HG03175 (cell line): Measurements from ENCODE around the gene ABCA12.

ENCODE experiments used
- ATAC-seq: cut with Tn5 transposase; IDR thresholded peaks from one replicate; pipeline ENCODE4 v1.9.1; 2021; ENCODE audit warnings: mild to moderate bottlenecking, moderate library complexity; ENCODE audit not compliant: unreplicated experiment

Gene ABCA12

GRCh38 chr2:215049341-215049740, 89.1 kb downstream of the ABCA12 start:
- ATAC-seq: no peak

GRCh38 chr2:215038421-215038820, 100.0 kb downstream of the ABCA12 start:
- no peak for ATAC-seq

DNA sequence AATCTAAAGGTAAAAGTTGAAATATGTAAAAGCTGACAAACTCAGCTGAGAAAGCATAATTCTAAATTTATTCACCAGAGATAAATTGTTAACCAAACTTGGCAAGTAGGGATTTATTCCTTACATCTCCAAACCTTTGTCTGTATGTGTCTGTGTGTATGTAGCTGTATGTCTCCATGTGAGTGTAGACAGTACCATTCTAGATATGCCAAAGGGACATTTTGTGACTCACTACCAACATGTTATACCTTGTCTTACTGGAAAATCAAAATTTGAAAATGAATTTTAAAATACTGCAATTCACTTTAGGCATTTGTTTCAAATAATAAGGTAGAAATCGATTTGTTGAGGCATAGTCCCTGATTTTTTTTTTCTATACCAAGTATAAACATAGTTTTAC, 102.1 kb downstream of the ABCA12 start:
- ATAC-seq: no peak

- no peak for ATAC-seq
Measured at GRCh38 chr2:215034154-215034553, 104.3 kb downstream of the ABCA12 start.

- ATAC-seq: no peak
Measured at GRCh38 chr2:215032153-215032552, 106.3 kb downstream of the ABCA12 start.

DNA sequence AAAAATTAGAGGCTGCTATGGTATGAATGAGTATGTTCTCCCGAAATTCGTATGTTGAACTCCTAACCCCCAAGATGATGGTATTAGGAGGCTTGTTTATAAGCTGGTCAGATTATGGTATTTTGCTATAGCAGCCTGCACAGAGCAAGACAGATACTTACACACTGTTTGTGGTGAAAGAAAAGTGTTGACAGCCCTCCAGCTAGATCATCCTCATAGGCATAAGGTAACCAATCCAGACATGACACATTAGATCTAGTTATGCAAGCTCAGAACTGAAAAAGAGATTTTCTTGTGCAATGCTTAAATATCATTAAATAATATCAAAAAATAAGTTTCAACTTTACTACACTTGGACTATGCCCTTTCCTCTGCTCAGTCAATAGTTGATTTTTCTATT, 107.1 kb downstream of the ABCA12 start:
- no peak for ATAC-seq

DNA sequence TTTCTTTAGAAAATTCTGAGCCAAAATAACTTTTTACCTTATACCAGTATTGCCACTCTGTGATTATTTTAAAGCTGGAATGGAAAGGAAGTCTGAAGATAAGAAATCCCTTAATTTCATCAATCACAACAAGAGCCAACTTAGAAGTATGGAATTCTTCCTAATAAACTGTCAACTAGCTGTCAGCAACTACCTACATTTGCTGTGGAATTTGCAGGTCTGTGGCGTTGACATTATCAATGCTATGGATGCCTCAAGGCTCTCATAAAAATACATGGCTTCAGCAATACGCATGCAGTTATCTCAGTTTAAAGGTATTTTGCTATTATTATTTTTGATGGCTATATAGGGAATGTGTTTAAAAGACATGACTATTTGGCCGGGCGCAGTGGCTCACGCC, 108.5 kb downstream of the ABCA12 start:
- ATAC-seq: no peak

- no peak for ATAC-seq
Measured at GRCh38 chr2:215028231-215028630, 110.2 kb downstream of the ABCA12 start.

DNA sequence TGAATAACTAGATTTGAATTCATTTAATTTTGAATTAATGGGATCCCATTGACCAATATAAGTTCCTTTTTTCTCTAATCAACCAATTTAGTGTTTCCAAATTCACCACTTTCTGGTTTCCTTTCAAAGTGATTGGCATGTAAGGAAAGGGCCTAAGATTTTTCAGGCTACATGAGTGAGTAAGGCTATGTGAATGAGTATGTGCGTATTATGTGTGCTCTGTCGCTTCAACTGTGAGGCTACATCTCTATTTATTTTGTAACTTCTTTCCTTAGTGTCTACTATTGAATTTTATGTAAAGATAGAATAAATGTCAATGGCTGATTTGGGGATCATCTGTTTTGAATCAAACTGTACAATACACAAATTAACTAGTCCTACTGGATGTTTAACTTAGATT, 110.6 kb downstream of the ABCA12 start:
- no peak for ATAC-seq

GRCh38 chr2:215022910-215023309, 115.5 kb downstream of the ABCA12 start:
- ATAC-seq: no peak

DNA sequence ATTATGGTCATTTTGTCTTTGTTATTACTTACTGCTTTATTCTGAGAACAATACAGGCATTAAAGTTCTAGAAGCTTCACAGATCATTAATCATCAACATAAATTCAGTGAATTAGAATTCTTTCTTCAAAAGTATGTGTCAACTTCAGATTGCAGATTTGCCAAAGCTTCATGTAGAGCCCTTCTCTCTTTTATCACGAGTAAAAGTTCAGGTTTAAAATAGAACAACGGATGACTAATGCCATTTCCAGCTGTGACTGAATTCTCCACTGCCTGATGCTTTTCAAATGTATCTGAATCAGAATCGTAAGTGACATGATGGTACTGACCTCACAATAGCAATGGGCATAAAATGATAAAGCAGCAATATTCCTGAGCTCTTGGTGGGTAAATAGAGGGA, 116.0 kb downstream of the ABCA12 start:
- ATAC-seq: no peak

DNA sequence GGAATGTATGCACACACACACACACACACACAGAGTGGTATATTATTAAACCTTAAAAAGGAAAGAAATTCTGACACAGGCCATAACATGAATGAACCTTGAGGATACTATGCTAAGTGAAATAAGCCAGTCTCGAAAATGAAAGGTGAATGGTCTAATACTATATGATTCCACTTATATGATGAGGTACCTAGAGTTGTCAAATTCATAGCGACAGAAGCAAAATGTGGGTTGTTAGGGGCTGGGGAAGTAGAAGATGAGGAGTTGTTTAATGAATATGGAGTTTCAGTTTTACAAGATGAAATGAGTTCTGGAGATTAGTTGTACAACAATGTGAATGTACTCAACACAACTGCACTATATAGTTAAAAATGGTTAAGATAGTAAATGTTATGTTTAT, 118.1 kb downstream of the ABCA12 start:
- peak; percentile 52 for ATAC-seq

- ATAC-seq: peak; percentile 55
Measured at GRCh38 chr2:215019521-215020145, 118.8 kb downstream of the ABCA12 start.

GRCh38 chr2:215019085-215019484, 119.3 kb downstream of the ABCA12 start:
- peak; percentile 44 for ATAC-seq

DNA sequence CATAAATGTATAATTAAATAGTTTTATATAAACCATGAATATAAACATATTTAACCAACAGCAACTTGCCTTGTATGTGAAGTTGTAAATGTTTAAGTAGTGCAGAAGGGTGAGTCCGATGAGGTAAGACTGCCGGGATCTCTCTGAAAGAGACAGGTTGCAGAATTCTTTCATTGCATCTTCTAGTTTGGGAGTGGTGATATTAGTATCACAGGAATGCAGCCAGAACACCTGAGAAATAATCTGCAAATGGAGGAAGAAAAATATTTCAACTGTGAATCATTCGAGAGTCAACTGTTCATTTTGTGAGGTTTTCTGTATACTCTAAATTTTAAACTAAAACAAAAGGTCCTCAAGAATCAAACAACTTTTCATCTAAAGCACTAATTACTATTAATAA, 123.0 kb downstream of the ABCA12 start:
- ATAC-seq: no peak

DNA sequence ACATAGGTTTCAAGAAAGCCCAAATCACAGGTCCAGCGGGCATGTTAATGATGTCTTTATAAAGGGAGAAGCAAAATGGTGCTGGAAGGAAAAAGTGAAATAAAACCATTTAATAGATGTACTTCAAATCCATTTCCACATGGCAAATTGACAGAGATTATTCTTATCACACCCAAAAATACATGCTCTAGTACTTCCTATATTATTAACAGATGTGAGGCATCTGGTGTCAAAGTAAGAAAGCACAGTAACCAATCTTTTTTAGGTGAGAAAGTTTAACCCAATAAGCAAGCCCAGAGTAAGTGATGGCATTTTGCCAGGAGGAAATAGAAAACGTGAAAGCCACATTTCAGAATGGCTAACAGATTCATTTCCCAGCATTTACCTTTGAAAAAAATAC, 128.0 kb downstream of the ABCA12 start:
- no peak for ATAC-seq

GRCh38 chr2:215003001-215003400, 135.4 kb downstream of the ABCA12 start:
- no peak for ATAC-seq

GRCh38 chr2:215002500-215002899, 135.9 kb downstream of the ABCA12 start:
- peak; percentile 68 for ATAC-seq

DNA sequence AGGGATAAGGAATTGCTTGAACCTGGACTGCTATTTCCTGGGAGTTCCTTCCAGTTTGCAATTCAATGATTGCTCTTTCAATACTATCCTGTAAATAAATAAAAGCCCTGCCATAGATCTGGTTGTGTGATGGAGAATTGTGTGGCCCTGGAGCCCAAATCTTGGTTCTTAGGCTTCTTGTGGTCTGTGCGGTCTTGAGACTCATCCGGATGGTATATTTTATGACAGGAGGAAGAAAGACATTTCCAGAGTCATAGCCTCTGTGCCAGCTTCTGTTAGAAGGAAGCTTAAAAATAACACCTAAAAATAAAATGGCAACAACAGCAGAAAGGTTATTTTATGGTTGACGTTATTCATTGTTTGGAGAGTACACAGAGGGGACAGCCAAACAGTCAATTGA, 137.7 kb downstream of the ABCA12 start:
- no peak for ATAC-seq

GRCh38 chr2:214995926-214996670, 142.3 kb downstream of the ABCA12 start:
- ATAC-seq: peak; percentile 94

DNA sequence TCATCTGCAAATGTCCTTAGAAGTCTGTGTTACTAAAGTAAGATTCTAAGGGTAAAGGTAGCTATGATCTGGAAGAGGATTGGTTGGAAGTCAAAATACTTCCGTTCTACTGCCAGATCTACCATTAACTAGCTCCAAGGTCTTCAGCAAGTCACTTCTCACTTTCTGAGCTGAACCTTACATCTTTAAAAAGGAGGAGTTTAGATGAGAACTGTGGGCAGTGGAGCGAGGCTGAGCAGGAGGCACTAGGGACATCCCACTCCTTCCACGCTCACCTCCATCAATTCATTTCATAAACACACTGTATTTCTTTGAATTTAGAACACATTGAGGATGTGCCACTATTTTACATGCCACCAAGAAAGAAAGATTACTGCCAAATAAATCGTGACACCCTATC, 143.0 kb downstream of the ABCA12 start:
- ATAC-seq: no peak

GRCh38 chr2:214992911-214993310, 145.5 kb downstream of the ABCA12 start:
- no peak for ATAC-seq

DNA sequence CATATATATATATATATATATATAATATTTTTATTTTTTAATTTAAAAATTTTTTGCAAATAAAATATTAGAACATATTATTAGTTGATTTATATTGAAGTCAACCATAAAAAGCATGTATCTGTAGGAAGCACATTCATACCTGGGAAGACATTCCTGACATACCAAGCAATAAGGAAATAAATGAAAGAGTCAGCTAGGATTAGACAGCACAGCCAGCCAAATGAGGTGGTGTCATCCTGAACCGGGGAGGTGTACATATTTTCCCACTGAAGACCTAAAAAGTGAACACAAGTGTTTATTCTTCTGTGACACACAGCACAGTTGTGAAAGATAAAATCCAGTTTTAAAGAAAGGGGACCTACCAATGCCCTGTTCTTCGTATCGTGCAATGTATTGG, 149.2 kb downstream of the ABCA12 start:
- no peak for ATAC-seq
